SIG-M5 treated with dmso at 0.1 percent for 504 hours (cell line): Measurements from ENCODE around the gene RNF157.

Source experiments
- DNase-seq: peaks from one replicate; lab custom pipeline; 2025; ENCODE audit not compliant: unreplicated experiment; lab: John Stamatoyannopoulos, UW

The RNF157 gene

DNA sequence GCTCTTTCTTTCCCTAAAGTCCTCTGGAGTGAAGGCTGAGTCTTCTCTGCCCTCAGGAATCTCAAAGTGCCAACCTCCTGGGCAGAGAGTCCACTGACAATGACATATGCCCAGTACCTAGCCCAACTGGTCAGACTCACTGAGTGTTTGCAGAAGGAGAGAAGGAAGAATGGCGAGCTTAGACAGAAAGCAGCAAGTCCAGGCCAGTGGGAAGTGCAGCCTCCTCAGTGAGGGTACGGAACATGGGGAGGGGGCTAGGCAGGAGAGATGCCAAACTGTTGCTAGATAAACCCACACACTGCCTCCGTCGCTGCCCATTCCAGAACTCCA, 137.4 kb downstream of the RNF157 start:
- DNase-seq: no peak

DNA sequence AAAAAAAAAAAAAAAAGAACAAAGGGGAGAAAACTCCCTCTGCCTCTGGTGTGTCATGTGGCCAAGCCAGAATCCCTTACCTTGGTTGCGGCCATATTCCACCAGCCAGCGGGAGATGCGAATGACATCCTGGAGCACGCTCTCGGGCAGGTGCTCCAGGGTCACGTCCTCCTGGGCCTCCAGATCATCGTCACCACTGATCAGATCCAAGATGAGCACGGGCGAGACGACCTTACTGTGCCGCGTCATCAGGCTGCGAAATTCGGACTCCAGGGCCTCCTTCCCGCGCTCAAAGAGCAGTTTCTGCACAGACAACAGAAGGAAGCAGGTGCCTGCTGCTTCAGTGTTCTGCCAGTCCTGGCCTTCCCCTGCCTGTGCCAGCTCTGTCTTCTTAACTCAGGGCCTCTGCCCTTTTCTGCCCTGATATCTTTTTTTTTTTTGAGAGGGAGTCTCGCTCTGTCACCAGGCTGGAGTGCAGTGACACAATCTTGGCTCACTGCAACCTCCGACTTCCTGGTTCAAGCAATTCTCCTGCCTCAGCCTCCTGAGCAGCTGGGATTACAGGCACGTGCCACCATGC, 142.5 kb downstream of the RNF157 start:
- no peak for DNase-seq

DNA sequence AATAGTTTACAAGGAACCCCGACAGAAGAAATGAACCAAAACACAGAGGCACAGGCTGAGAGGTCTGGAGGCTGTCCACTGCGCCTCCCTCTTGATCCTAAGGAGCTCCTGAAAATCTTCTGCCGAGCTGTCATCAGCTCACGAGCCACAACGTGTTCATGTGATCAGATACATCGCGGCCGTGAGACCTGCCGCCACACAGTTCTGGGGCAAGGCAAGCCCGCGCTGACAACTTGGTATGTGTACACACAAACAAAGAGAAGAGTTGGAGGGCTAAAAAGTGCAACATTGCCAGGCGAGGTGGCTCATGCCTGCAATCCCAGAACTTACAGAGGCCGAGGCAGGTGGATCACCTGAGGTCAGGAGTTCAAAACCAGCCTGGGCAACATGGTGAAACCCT, 144.3 kb downstream of the RNF157 start:
- DNase-seq: no peak

DNA sequence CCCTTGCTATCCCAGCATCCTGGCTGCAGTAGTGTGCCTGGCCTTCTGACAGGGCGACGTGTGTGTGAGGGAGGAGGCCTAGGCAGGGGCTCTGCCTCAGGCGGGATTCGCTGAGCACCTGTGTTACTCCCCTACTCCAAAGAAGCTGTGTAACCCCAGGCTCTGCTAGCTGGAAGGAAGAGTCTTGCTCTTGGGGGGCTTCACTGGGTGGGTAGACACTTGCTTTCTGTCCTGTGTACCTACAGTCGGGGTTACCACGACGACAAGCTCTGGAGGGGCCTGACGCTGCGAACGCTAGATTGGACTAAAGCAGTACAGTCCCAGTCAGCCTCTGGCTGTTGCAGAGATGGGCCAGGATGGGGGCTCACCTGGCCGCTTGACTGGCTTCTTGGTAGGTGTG, 146.2 kb downstream of the RNF157 start:
- DNase-seq: no peak

DNA sequence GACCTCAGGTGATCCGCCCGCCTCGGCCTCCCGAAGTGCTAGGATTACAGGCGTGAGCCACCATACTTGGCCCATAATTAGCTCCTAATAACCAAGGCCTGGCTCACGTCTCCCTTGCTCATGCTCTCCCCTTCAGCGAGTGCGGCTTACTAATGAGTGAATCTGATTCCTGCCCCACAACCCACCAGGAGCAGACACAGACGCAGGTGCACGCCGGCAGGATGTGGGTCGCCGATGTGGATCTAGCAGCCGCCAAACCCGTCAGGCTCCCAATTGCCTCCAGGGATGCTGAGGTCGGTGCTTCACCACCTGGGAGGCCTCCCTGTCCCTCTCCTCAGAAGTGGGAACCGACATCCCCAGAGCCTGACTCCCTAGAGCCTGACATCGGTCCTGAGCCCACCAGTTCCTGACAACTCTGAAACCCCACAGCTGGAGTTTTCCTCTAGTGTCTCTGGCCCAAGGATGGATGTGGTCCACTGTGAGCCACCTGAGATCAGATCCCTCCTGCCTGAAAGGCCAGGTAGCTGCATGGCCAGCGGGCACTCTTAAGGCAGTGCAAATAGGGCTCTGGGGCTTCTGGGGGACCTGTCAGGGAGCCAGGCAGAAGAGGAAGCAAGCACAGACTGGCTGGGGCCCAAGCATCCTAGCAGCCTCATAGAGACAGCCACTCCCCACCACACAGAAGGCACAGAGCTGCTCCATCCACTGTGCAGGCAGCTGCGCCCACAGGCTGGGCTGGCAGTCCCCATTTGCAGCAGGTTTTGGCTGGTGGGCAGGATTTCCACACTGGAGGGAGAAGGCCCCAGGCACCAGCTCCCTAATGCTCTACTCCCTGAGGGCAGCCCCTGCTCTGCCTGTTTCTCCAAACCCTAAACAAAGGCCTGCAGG, 147.5 kb downstream of the RNF157 start:
- no peak for DNase-seq
